ENCODE results near the gene GNPNAT1. TPM values are rescaled to one million over a fixed set of nuclear protein-coding genes. Genes with fewer than 3 reads are reported as not detected.
"Not testable (repeated sequence)": the region's sequence is repeated elsewhere in the genome, so short reads cannot be mapped to it uniquely, and the experiment has no call there.

Gene GNPNAT1

GRCh38 chr14:52727509-52727908 lies 63.9 kb downstream of the GNPNAT1 start:
- not testable (repeated sequence) for H2BK15ac ChIP-seq (ENCODE audit: low read length); H3K4me3 ChIP-seq (ENCODE audit: low read length in 2 of 2); H3K9ac ChIP-seq (ENCODE audit: low read depth, low read length, poor library complexity); H4K8ac ChIP-seq (ENCODE audit: low read depth, low read length); H3K9me3 ChIP-seq (replicated peaks in 1 of 2; ENCODE audit: control insufficient read depth in 2 of 2, insufficient read depth in 1 of 2, low read depth in 1 of 2, low read length in 2 of 2); H3K79me1 ChIP-seq (ENCODE audit: low read depth, low read length); H2AFZ ChIP-seq (ENCODE audit: low read length); H2BK120ac ChIP-seq (ENCODE audit: low read depth, low read length); H3K4me2 ChIP-seq (ENCODE audit: insufficient read depth, low read length, poor library complexity, severe bottlenecking); H3K23ac ChIP-seq (ENCODE audit: low read depth, low read length, poor library complexity); H4K91ac ChIP-seq (ENCODE audit: low read depth, low read length, poor library complexity); H3K4ac ChIP-seq (ENCODE audit: low read length); H3K27ac ChIP-seq (replicated peaks; ENCODE audit: low read length); H2BK5ac ChIP-seq (ENCODE audit: low read length); H3K4me1 ChIP-seq (ENCODE audit: control insufficient read depth in 2 of 2, insufficient read depth in 1 of 2, low read depth in 1 of 2, low read length in 2 of 2); H2AK5ac ChIP-seq (ENCODE audit: low read depth, low read length); H2BK12ac ChIP-seq (ENCODE audit: low read length); H3K27me3 ChIP-seq (ENCODE audit: control insufficient read depth in 3 of 3, insufficient read depth in 3 of 3, low read depth in 1 of 3, low read length in 3 of 3); DNase-seq (ENCODE audit: low spot score); H3K14ac ChIP-seq (ENCODE audit: low read length); H3K18ac ChIP-seq (ENCODE audit: low read length)
- H3K36me3 ChIP-seq (replicated peaks in 1 of 2; ENCODE audit: control insufficient read depth in 2 of 2, insufficient read depth in 2 of 2, low read length in 2 of 2): peaks cover 12 to 78% of the 10 kb centered on the region in 2 donors
- WGBS, 2 donors (ENCODE audit: extremely low coverage in 2 of 2, insufficient read length in 2 of 2, insufficient replicate concordance in 1 of 2): no CpG with 5 or more reads among the region's 2 CpGs

Small RNAs within 50 kb of the gene (small RNA-seq; reads per million reads assigned to genes)
- gene AL139317.2 (ENCODE audit: insufficient read depth): not detected
